HepG2 (cell line): ENCODE results near the gene HYAL1. TPM values are rescaled to one million over a fixed set of nuclear protein-coding genes. Genes with fewer than 3 reads are reported as not detected.

Source experiments
- ATAC-seq: fragments of 200-7000 bp; cut with Tn5 transposase; 3 replicates; pipeline ENCODE4 v1.9.1; 2020; ENCODE audit warnings: mild to moderate bottlenecking, moderate library complexity
- BruUV-seq: library from RNA; stranded (reverse); fragments of 400-500 nt; replicated peaks from 2 replicates; lab custom pipeline; 2021; lab: Mats Ljungman, UMichigan
- CTCF ChIA-PET: fragments of 300-600 bp; formaldehyde crosslinking; extraction: SDS; loops from one replicate; lab custom pipeline; 2021; ENCODE audit warnings: low total read pairs, inconsistent platforms, low intra/inter-chr PET ratio; lab: Yijun Ruan, JAX
- POLR2A ChIA-PET: fragments of 350-600 bp; sonication (Branson Sonifier 250); formaldehyde crosslinking; loops from one replicate; lab custom pipeline; 2020; ENCODE audit warnings: antibody characterized with exemption, inconsistent platforms; lab: Yijun Ruan, JAX
- DNase-seq: peaks from one replicate; pipeline ENCODE4 v3.0.0-alpha.2; 2015; ENCODE audit warnings: low spot score
- FAIRE-seq: peaks from 3 replicates; lab custom pipeline; 2011; peaks lifted over from hg19 to GRCh38; lab: Jason Lieb, UNC
- H2AFZ ChIP-seq: one replicate; pipeline ENCODE4 v1.6.1; 2011; ENCODE audit warnings: low read length, inconsistent platforms
- H3K27ac ChIP-seq: fragments of 300-600 bp; 3 replicates; pipeline ENCODE4 v1.8.0; 2011; ENCODE audit warnings: mixed run types, mild to moderate bottlenecking, mixed read lengths, low read length, inconsistent platforms; ENCODE audit not compliant: insufficient read depth; ENCODE audit errors: extremely low read length
- H3K27me3 ChIP-seq, 2 experiments: fragments of 200-600 bp in 1 of 2; 2 replicates in 1 of 2; 3 replicates in 1 of 2; pipeline versions ENCODE4 v1.6.0 to v1.8.0; 2011; ENCODE audit warnings: low read length in 2 of 2, mild to moderate bottlenecking in 2 of 2, moderate library complexity in 2 of 2, inconsistent platforms in 1 of 2; ENCODE audit not compliant: insufficient read depth in 2 of 2, control insufficient read depth in 1 of 2
- H3K36me3 ChIP-seq, 2 experiments: fragments of 200-600 bp in 1 of 2; replicated peaks in 1 of 2; 2 replicates in 1 of 2; 3 replicates in 1 of 2; pipeline versions ENCODE4 v1.5.1 to v1.8.0; 2011; ENCODE audit warnings: low read length in 2 of 2, inconsistent platforms in 1 of 2; ENCODE audit not compliant: insufficient read depth in 2 of 2, control insufficient read depth in 1 of 2
- H3K4me1 ChIP-seq: 2 replicates; pipeline ENCODE4 v1.5.1; 2012; ENCODE audit warnings: low read length, inconsistent platforms; ENCODE audit not compliant: insufficient read depth
- H3K4me2 ChIP-seq: 2 replicates; pipeline ENCODE4 v1.6.0; 2011; ENCODE audit warnings: low read depth, low read length, inconsistent platforms
- H3K4me3 ChIP-seq, 3 experiments: fragments of 200-600 bp in 1 of 3; sonication (generic), shearing (Covaris generic) in 1 of 3; replicated peaks in 1 of 3; 2 replicates each; pipeline ENCODE4 v1.5.1; 2011 to 2016; ENCODE audit warnings: low read length in 3 of 3, inconsistent platforms in 2 of 3, low read depth in 2 of 3, mild to moderate bottlenecking in 2 of 3, control low read depth in 1 of 3, mixed read lengths in 1 of 3; ENCODE audit not compliant: insufficient read depth in 1 of 3
- H3K79me2 ChIP-seq: one replicate; pipeline ENCODE4 v1.6.1; 2011; ENCODE audit warnings: low read length, inconsistent platforms; ENCODE audit not compliant: insufficient read depth
- H3K9ac ChIP-seq: 2 replicates; pipeline ENCODE4 v1.6.0; 2011; ENCODE audit warnings: mild to moderate bottlenecking, low read depth, low read length, inconsistent platforms; ENCODE audit not compliant: insufficient read depth
- H3K9me3 ChIP-seq: 2 replicates; pipeline ENCODE4 v1.5.1; 2012; ENCODE audit warnings: mild to moderate bottlenecking, low read length
- H4K20me1 ChIP-seq: 2 replicates; pipeline ENCODE4 v1.6.0; 2011; ENCODE audit warnings: inconsistent platforms, mild to moderate bottlenecking, low read length, moderate library complexity; ENCODE audit not compliant: insufficient read depth
- AGO2 ChIP-seq: fragments of 200-400 bp; formaldehyde crosslinking; optimal IDR thresholded peaks from 2 replicates; pipeline ENCODE3; 2017; ENCODE audit warnings: mild to moderate bottlenecking, low read depth, low read length, moderate library complexity
- ARNTL ChIP-seq: sonication (generic); formaldehyde crosslinking; IDR thresholded peaks from 2 replicates; pipeline ENCODE4 v1.4.0; 2020; ENCODE audit warnings: mild to moderate bottlenecking, missing genetic modification reagents
- BORCS8-MEF2B ChIP-seq: sonication (generic); formaldehyde crosslinking; IDR thresholded peaks from 2 replicates; pipeline ENCODE4 v1.8.0; 2022; ENCODE audit warnings: mild to moderate bottlenecking, missing genetic modification reagents
- HDAC6 ChIP-seq: fragments of 200-600 bp; sonication (generic); IDR thresholded peaks from 2 replicates; pipeline ENCODE4 v1.7.0; 2017; ENCODE audit warnings: mild to moderate bottlenecking, antibody characterized with exemption, low read length, low read depth
- MED13 ChIP-seq: sonication (generic); formaldehyde crosslinking; IDR thresholded peaks from 2 replicates; pipeline ENCODE4 v1.5.0; 2020; ENCODE audit warnings: missing genetic modification reagents
- NFATC3 ChIP-seq: sonication (generic); formaldehyde crosslinking; IDR thresholded peaks from 2 replicates; pipeline ENCODE4 v1.5.1; 2020; ENCODE audit warnings: mild to moderate bottlenecking, missing genetic modification reagents
- NR0B2 ChIP-seq: sonication (generic); formaldehyde crosslinking; IDR thresholded peaks from 2 replicates; pipeline ENCODE4 v1.4.0; 2020; ENCODE audit warnings: mild to moderate bottlenecking, missing genetic modification reagents
- NR1H2 ChIP-seq: sonication (generic); formaldehyde crosslinking; IDR thresholded peaks from 2 replicates; pipeline ENCODE4 v1.8.1; 2022; ENCODE audit warnings: low read depth, missing genetic modification reagents, borderline replicate concordance
- NRL ChIP-seq: sonication (generic); formaldehyde crosslinking; IDR thresholded peaks from 2 replicates; pipeline ENCODE4 v1.5.0; 2020; ENCODE audit warnings: missing genetic modification reagents, mild to moderate bottlenecking, moderate library complexity, borderline replicate concordance
- POLR2AphosphoS2 ChIP-seq: IDR thresholded peaks from 2 replicates; pipeline ENCODE4 v1.6.1; 2011; ENCODE audit warnings: low read depth, low read length, improper control_type of control experiment
- RBM22 ChIP-seq: fragments of 200-400 bp; formaldehyde crosslinking; optimal IDR thresholded peaks from 2 replicates; pipeline ENCODE3; 2017; ENCODE audit warnings: mild to moderate bottlenecking, low read length, moderate library complexity
- SALL1 ChIP-seq: sonication (generic); formaldehyde crosslinking; IDR thresholded peaks from 2 replicates; pipeline ENCODE4 v1.8.0; 2022; ENCODE audit warnings: mild to moderate bottlenecking, missing genetic modification reagents
- SATB2 ChIP-seq: sonication (generic); formaldehyde crosslinking; IDR thresholded peaks from 2 replicates; pipeline ENCODE4 v1.5.0; 2020; ENCODE audit warnings: missing genetic modification reagents
- SNAPC5 ChIP-seq: sonication (generic); formaldehyde crosslinking; IDR thresholded peaks from 2 replicates; pipeline ENCODE4 v1.8.1; 2023; ENCODE audit warnings: mild to moderate bottlenecking, missing genetic modification reagents, borderline replicate concordance
- SRSF1 ChIP-seq: fragments of 200-400 bp; formaldehyde crosslinking; optimal IDR thresholded peaks from 2 replicates; pipeline ENCODE3; 2017; ENCODE audit warnings: mild to moderate bottlenecking, low read depth, low read length, moderate library complexity
- SRSF4 ChIP-seq: fragments of 200-400 bp; formaldehyde crosslinking; IDR thresholded peaks from one replicate; pipeline ENCODE4 v1.6.1; 2018; ENCODE audit warnings: mild to moderate bottlenecking, low read depth, low read length, moderate library complexity; ENCODE audit not compliant: poor library complexity, severe bottlenecking
- ZBTB33 ChIP-seq: sonication (generic); formaldehyde crosslinking; IDR thresholded peaks from 2 replicates; pipeline ENCODE4 v1.4.0; 2020; ENCODE audit warnings: missing genetic modification reagents
- ZNF260 ChIP-seq: sonication (generic); formaldehyde crosslinking; IDR thresholded peaks from 2 replicates; pipeline ENCODE4 v1.4.0; 2020; ENCODE audit warnings: missing genetic modification reagents, low read depth, mild to moderate bottlenecking, borderline replicate concordance
- ZNF83 ChIP-seq: sonication (generic); formaldehyde crosslinking; IDR thresholded peaks from 2 replicates; pipeline ENCODE4 v1.4.0; 2020; ENCODE audit warnings: missing genetic modification reagents, mild to moderate bottlenecking, borderline replicate concordance
- ZNF879 ChIP-seq: sonication (generic); formaldehyde crosslinking; IDR thresholded peaks from 2 replicates; pipeline ENCODE4 v1.8.1; 2023; ENCODE audit warnings: missing genetic modification reagents
- WGBS: methylation state at CpG from one replicate; pipeline ENCODE4 v1.1.6; 2017; ENCODE audit warnings: low lambda C conversion rate; 5-methylcytosine and 5-hydroxymethylcytosine counted together
- in situ Hi-C: cut with HindIII; loops from 2 replicates; pipeline ENCODE4 v1.10.0; 2017; ENCODE audit warnings: low pct_unique_long_range_greater_than_20kb; ENCODE audit not compliant: extremely low pct_ligation_motif_present
- intact Hi-C: fragments of 100-400 bp; cut with micrococcal nuclease; formaldehyde crosslinking; loops from one replicate; pipeline ENCODE4 v1.10.0; 2022; ENCODE audit not compliant: unreplicated experiment
- polyA plus RNA-seq, 8 experiments: library from polyadenylated mRNA; depleted of rRNA in 3 of 8; stranded (reverse) in 7 of 8; unstranded in 1 of 8; fragments of >200 nt; fragmentation: Illumina TruSeq in 4 of 8; extraction: Trizol in 4 of 8; gene quantifications; 2 replicates each; pipeline versions ENCODE4 v1.2.1 to v1.2.3, GENCODE V29; 2011 to 2016; ENCODE audit warnings: low read depth in 4 of 8, missing spikeins in 1 of 8, mixed read lengths in 1 of 8; ENCODE audit not compliant: insufficient read depth in 1 of 8
- total RNA-seq, 5 experiments: library from RNA; depleted of rRNA; stranded (reverse); fragments of >200 nt; fragmentation: Illumina TruSeq; extraction: Trizol; gene quantifications; 2 replicates each; pipeline ENCODE4 v1.2.3, GENCODE V29; 2016; ENCODE audit warnings: low read depth in 1 of 5

Gene HYAL1
- total and polyA plus RNA-seq, 2 of the 13 experiments (the other 11 are each of a cell fraction or from before 2014, with no cell fraction given): 76.5 to 193 TPM

- TF ChIP-seq BORCS8-MEF2B (CRISPR knock-in tag) (0 out of 2 replicates have a peak, but pooled peaks have one; percentile 6), MED13 (CRISPR knock-in tag) (no peak), ZNF260 (CRISPR knock-in tag) (0 out of 2 replicates have a peak, but pooled peaks have one; percentile 53), ZNF83 (0 out of 2 replicates have a peak, but pooled peaks have one; percentile 33), NRL (CRISPR knock-in tag) (0 out of 2 replicates have a peak, but pooled peaks have one; percentile 14), NFATC3 (CRISPR knock-in tag) (no peak), NR1H2 (CRISPR knock-in tag) (no peak), NR0B2 (CRISPR knock-in tag) (0 out of 2 replicates have a peak, but pooled peaks have one; percentile 24), ZNF879 (CRISPR knock-in tag) (0 out of 2 replicates have a peak, but pooled peaks have one; percentile 22), SNAPC5 (0 out of 2 replicates have a peak, but pooled peaks have one; percentile 9)
Observed at GRCh38 chr3:50259432-50260026, 43.8 kb downstream of the HYAL1 start (continued).

- POLR2A ChIA-PET: interaction anchor here (0.6 to 8.0 kb wide), 5 partner anchors 12 to 78 kb away, joined by 3 to 155 read pairs (median 8); partner anchors contain the start of genes GNAI2 and SEMA3B
- FAIRE-seq (no peak), ATAC-seq (no peak), DNase-seq (no peak)
- H3K27me3 ChIP-seq: no peaks in the 10 kb centered on the region
- peaks cover 48% of the 10 kb centered on the region for H3K4me1 ChIP-seq
- BruUV-seq: no TSS peak
- WGBS: 88% methylated on average over 15 of the region's 16 CpGs
- H3K79me2 ChIP-seq: peaks cover 12% of the 10 kb centered on the region
- H3K9ac ChIP-seq: no peak overlapping the region
- CTCF ChIA-PET: interaction anchor here (3.0 to 3.1 kb wide), 2 partner anchors 14 to 32 kb away, joined by 26 to 81 read pairs; no protein-coding TSS in a partner anchor
- H3K27ac ChIP-seq: no peak overlapping the region
- no peak overlapping the region for H3K4me3 ChIP-seq
- H4K20me1 ChIP-seq: no peaks in the 10 kb centered on the region
- no peak overlapping the region for H3K4me2 ChIP-seq
- H2AFZ ChIP-seq: no peak overlapping the region
- H3K9me3 ChIP-seq: no peaks in the 10 kb centered on the region
- intact Hi-C loops: no loop called here
- H3K36me3 ChIP-seq: peaks cover 16 to 28% of the 10 kb centered on the region in 2 experiments
- in situ Hi-C loops: no loop called here
- TF ChIP-seq POLR2AphosphoS2: no peak
- TF ChIP-seq SRSF4: no peak
- no peak for TF ChIP-seq HDAC6
- no peak for TF ChIP-seq SATB2 (CRISPR knock-in tag)
- TF ChIP-seq ARNTL (CRISPR knock-in tag): no peak
- TF ChIP-seq RBM22: no peak
- TF ChIP-seq SRSF1: peak; percentile 24
- TF ChIP-seq SALL1: no peak
- TF ChIP-seq AGO2: peak; percentile 33
- TF ChIP-seq ZBTB33 (CRISPR knock-in tag): peak; percentile 84
Observed at GRCh38 chr3:50258979-50259378, 44.4 kb downstream of the HYAL1 start.
